WTC11 (cell line): ENCODE results near the gene PHC1.

ENCODE experiments used
- ATF3 ChIP-seq: sonication (generic); formaldehyde crosslinking; conservative IDR thresholded peaks from 2 replicates; pipeline ENCODE4 v1.8.1; 2022; ENCODE audit warnings: mild to moderate bottlenecking, missing genetic modification reagents
- CREM ChIP-seq: sonication (generic); formaldehyde crosslinking; IDR thresholded peaks from 2 replicates; pipeline ENCODE4 v1.8.1; 2022; ENCODE audit warnings: mild to moderate bottlenecking, missing genetic modification reagents, moderate library complexity
- E2F5 ChIP-seq: sonication (generic); formaldehyde crosslinking; IDR thresholded peaks from 2 replicates; pipeline ENCODE4 v1.8.1; 2022; ENCODE audit warnings: mild to moderate bottlenecking, moderate library complexity, missing genetic modification reagents
- ETV6 ChIP-seq: sonication (generic); formaldehyde crosslinking; IDR thresholded peaks from 2 replicates; pipeline ENCODE4 v1.8.1; 2022; ENCODE audit warnings: mild to moderate bottlenecking, missing genetic modification reagents
- NR1H2 ChIP-seq: sonication (generic); formaldehyde crosslinking; IDR thresholded peaks from 2 replicates; pipeline ENCODE4 v1.9.0; 2021; ENCODE audit warnings: mild to moderate bottlenecking, moderate library complexity, missing genetic modification reagents
- PRDM15 ChIP-seq: sonication (generic); formaldehyde crosslinking; IDR thresholded peaks from 2 replicates; pipeline ENCODE4 v1.8.0; 2022; ENCODE audit warnings: missing genetic modification reagents
- TF ChIP-seq, protein P1 (sequence below): fragments of 200-600 bp; IDR thresholded peaks from 2 replicates; pipeline ENCODE4 v1.8.0; 2022; ENCODE audit warnings: antibody characterized with exemption
- TF ChIP-seq, protein P2 (sequence below): sonication (generic); formaldehyde crosslinking; IDR thresholded peaks from 2 replicates; pipeline ENCODE4 v1.8.1; 2022; ENCODE audit warnings: low read depth, missing genetic modification reagents, borderline replicate concordance

- TF ChIP-seq ETV6 (CRISPR knock-in tag) (no peak), CREM (CRISPR knock-in tag) (no peak), ATF3 (CRISPR knock-in tag) (no peak), PRDM15 (CRISPR knock-in tag) (no peak), E2F5 (CRISPR knock-in tag) (no peak), NR1H2 (CRISPR knock-in tag) (no peak)
- TF ChIP-seq, protein P1, sequence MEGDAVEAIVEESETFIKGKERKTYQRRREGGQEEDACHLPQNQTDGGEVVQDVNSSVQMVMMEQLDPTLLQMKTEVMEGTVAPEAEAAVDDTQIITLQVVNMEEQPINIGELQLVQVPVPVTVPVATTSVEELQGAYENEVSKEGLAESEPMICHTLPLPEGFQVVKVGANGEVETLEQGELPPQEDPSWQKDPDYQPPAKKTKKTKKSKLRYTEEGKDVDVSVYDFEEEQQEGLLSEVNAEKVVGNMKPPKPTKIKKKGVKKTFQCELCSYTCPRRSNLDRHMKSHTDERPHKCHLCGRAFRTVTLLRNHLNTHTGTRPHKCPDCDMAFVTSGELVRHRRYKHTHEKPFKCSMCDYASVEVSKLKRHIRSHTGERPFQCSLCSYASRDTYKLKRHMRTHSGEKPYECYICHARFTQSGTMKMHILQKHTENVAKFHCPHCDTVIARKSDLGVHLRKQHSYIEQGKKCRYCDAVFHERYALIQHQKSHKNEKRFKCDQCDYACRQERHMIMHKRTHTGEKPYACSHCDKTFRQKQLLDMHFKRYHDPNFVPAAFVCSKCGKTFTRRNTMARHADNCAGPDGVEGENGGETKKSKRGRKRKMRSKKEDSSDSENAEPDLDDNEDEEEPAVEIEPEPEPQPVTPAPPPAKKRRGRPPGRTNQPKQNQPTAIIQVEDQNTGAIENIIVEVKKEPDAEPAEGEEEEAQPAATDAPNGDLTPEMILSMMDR: no peak
- TF ChIP-seq, protein P2, sequence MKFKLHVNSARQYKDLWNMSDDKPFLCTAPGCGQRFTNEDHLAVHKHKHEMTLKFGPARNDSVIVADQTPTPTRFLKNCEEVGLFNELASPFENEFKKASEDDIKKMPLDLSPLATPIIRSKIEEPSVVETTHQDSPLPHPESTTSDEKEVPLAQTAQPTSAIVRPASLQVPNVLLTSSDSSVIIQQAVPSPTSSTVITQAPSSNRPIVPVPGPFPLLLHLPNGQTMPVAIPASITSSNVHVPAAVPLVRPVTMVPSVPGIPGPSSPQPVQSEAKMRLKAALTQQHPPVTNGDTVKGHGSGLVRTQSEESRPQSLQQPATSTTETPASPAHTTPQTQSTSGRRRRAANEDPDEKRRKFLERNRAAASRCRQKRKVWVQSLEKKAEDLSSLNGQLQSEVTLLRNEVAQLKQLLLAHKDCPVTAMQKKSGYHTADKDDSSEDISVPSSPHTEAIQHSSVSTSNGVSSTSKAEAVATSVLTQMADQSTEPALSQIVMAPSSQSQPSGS (CRISPR knock-in tag): no peak
Observed at GRCh38 chr12:8943565-8944186, 29.4 kb downstream of the PHC1 start.
